Gastrocnemius medialis (tissue), 4 donors: ENCODE results near the gene ZAR1L.

Source experiments
- POLR2A ChIP-seq, 2 donors: fragments of 450-650 bp; IDR thresholded peaks; one replicate each; pipeline ENCODE4 v1.6.1; 2017; ENCODE audit warnings: antibody characterized with exemption in 2 of 2, mild to moderate bottlenecking in 2 of 2, moderate library complexity in 2 of 2
- TF ChIP-seq, protein P1 (sequence below), 5 experiments: fragments of 450-650 bp in 3 of 5; fragments of 200-600 bp in 2 of 5; sonication (generic) in 2 of 5; IDR thresholded peaks in 4 of 5; conservative IDR thresholded peaks in 1 of 5; 1 replicate in 4 of 5; 2 replicates in 1 of 5; pipeline ENCODE4 v1.5.1; 2016 to 2019; ENCODE audit warnings: antibody characterized with exemption in 5 of 5, mild to moderate bottlenecking in 3 of 5, moderate library complexity in 3 of 5

DNA sequence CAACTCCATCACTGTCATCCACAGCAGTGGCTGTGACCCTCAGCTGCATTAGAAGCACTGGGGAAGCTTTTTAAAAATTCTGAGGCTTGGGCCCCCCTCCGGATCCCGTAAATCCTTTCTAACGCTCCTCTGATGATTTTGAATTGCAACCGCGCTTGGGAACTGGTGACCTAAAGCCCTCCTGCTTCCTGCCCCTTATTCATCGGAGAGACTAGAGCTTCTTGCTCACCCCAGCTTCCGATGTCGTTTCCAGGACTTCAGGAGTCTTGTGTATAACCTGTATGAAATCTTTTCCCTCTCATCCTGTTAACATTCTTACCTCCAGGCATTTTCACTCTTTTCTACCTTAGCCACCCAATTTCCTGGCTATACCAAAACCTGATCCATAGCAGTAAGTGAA is 14.8 kb downstream of the ZAR1L start:
- no peak for TF ChIP-seq POLR2A (IDR thresholded peaks at IDR 0.05)
- TF ChIP-seq, protein P1, sequence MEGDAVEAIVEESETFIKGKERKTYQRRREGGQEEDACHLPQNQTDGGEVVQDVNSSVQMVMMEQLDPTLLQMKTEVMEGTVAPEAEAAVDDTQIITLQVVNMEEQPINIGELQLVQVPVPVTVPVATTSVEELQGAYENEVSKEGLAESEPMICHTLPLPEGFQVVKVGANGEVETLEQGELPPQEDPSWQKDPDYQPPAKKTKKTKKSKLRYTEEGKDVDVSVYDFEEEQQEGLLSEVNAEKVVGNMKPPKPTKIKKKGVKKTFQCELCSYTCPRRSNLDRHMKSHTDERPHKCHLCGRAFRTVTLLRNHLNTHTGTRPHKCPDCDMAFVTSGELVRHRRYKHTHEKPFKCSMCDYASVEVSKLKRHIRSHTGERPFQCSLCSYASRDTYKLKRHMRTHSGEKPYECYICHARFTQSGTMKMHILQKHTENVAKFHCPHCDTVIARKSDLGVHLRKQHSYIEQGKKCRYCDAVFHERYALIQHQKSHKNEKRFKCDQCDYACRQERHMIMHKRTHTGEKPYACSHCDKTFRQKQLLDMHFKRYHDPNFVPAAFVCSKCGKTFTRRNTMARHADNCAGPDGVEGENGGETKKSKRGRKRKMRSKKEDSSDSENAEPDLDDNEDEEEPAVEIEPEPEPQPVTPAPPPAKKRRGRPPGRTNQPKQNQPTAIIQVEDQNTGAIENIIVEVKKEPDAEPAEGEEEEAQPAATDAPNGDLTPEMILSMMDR (IDR thresholded peaks at IDR 0.05 in 4 of 5, conservative IDR thresholded peaks at IDR 0.05 in 1 of 5): no peak
